Neuron (in vitro differentiated cells): ENCODE data around the gene MTA3.
"Not testable (repeated sequence)": the region's sequence is repeated elsewhere in the genome, so short reads cannot be mapped to it uniquely, and the experiment has no call there.

Source experiments
- H2AFZ ChIP-seq: one replicate; pipeline ENCODE4 v1.6.1; 2013; ENCODE audit warnings: low read depth, mild to moderate bottlenecking, inconsistent platforms, low read length, moderate library complexity
- H3K27me3 ChIP-seq: one replicate; pipeline ENCODE4 v1.6.1; 2013; ENCODE audit warnings: low read length; ENCODE audit not compliant: insufficient read depth
- H3K36me3 ChIP-seq: one replicate; pipeline ENCODE4 v1.6.1; 2013; ENCODE audit warnings: low read length; ENCODE audit not compliant: insufficient read depth
- H3K4me1 ChIP-seq: one replicate; pipeline ENCODE4 v1.6.1; 2013; ENCODE audit warnings: low read length; ENCODE audit not compliant: insufficient read depth
- H3K4me3 ChIP-seq: 2 replicates; pipeline ENCODE4 v1.5.1; 2013; ENCODE audit warnings: mild to moderate bottlenecking, low read length, moderate library complexity
- H3K9me3 ChIP-seq: one replicate; pipeline ENCODE4 v1.6.1; 2013; ENCODE audit warnings: low read length

MTA3 gene

GRCh38 chr2:42573256-42573655 lies 4.8 kb downstream of the MTA3 start:
- Histone ChIP-seq H3K4me1 (peaks cover 6% of the 10 kb centered on the region), H3K9me3 (no peaks in the 10 kb centered on the region), H3K36me3 (peaks cover 32% of the 10 kb centered on the region), H3K27me3 (no peaks in the 10 kb centered on the region), H2AFZ (no peak overlapping the region), H3K4me3 (no peak overlapping the region)

GRCh38 chr2:42575458-42576064 lies 7.1 kb downstream of the MTA3 start:
- H3K36me3 ChIP-seq: peaks cover 50% of the 10 kb centered on the region
- no peak overlapping the region for H3K4me3 ChIP-seq
- no peaks in the 10 kb centered on the region for H3K9me3 ChIP-seq
- no peaks in the 10 kb centered on the region for H3K4me1 ChIP-seq
- H3K27me3 ChIP-seq: no peaks in the 10 kb centered on the region
- H2AFZ ChIP-seq: no peak overlapping the region

- no peaks in the 10 kb centered on the region for H3K27me3 ChIP-seq
- H3K4me1 ChIP-seq: no peaks in the 10 kb centered on the region
- peaks cover 2% of the 10 kb centered on the region for H3K9me3 ChIP-seq
- H3K4me3 ChIP-seq: no peak overlapping the region
- no peak overlapping the region for H2AFZ ChIP-seq
- H3K36me3 ChIP-seq: peaks cover 56% of the 10 kb centered on the region
Observed at GRCh38 chr2:42578621-42579020, 10.2 kb downstream of the MTA3 start.

DNA sequence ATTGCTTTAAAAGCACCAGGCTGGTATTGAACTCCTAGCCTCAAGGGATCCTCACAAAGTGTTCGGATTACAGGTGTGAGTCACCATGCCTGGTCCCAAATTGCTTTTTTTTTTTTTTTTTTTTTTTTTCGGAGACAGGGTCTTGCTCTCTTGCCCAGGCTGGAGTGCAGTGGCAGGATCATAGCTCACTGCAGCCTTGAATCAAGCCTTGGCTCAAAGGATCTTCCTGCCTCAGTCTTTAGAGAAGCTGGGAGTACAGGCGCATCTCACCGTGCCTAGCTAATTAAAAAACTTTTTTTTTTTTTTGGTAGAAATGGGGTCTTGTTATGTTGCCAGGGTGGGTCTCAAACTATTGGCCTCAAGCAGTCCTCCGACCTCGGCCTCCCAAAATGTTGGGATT lies 12.8 kb downstream of the MTA3 start:
- no peak overlapping the region for H2AFZ ChIP-seq
- no peak overlapping the region for H3K4me3 ChIP-seq
- H3K27me3 ChIP-seq: no peaks in the 10 kb centered on the region
- H3K9me3 ChIP-seq: peaks cover 2% of the 10 kb centered on the region
- peaks cover 49% of the 10 kb centered on the region for H3K36me3 ChIP-seq
- H3K4me1 ChIP-seq: no peaks in the 10 kb centered on the region

DNA sequence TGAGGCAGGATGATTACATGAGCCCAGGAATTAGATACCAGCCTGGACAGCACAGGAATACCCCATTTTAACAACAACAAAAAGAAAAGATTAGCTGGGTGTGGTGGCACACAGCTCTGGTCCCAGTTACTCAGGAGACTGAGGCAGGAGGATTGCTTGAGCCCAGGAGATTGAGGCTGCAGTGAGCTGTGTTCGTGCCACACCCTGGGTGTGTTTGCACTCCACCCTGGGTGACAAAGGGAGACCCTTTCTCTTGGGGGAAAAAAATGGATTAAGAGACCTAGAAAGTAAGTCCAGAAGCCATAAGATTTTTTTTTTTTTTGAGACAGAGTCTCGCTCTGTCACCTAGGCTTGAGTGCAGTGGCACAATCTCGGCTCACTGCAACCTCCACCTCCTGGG lies 16.2 kb downstream of the MTA3 start:
- H3K27me3 ChIP-seq, H3K4me3 ChIP-seq, H2AFZ ChIP-seq, H3K4me1 ChIP-seq, H3K9me3 ChIP-seq: not testable (repeated sequence)
- H3K36me3 ChIP-seq: peaks cover 29% of the 10 kb centered on the region

DNA sequence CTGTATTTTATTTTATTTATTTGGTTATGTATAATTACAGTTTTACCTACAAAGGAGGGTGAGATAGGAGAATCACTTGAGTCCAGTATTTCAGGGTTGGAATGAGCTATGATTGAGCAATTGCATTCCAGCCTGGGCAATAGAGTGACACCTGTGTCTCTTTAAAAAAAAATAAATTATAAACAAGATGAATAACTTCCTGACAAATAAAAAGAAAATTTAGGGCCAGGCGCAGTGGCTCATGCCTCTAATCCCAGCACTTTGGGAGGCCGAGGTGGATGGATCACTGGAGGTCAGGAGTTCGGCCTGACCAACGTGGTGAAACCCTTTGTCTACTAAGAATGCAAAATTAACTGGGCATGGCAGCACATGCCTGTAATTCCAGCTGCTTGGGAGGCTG lies 17.3 kb downstream of the MTA3 start:
- no peak overlapping the region for H2AFZ ChIP-seq
- H3K4me1 ChIP-seq: no peaks in the 10 kb centered on the region
- peaks cover 22% of the 10 kb centered on the region for H3K36me3 ChIP-seq
- H3K27me3 ChIP-seq: no peaks in the 10 kb centered on the region
- no peak overlapping the region for H3K4me3 ChIP-seq
- H3K9me3 ChIP-seq: peaks cover 2% of the 10 kb centered on the region

DNA sequence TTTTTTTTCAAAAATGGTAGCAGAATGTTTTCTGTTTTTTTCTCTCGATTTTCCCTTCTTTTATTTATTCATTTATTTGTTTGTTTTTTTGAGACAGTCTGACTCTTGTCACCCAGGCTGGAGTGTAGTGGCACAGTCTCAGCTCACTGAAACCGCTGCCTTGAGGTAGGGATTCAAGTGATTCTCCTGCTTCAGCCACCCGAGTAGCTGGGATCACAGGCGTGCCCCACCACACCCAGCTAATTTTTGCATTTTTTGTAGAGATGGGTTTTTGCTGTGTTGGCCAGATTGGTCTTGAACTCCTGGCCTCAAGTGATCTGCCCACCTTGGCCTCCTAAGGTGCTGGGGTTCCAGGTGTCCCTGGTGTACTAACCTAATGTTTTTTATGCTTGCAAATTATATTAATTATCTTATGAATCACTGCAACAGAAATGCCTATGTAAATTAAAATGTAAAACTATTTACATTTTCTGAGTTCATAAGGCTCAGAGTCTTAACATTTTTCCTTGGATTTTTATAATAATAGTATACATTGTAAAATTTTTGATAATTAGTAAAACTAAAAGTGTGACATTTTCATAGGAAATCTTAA lies 19.2 kb downstream of the MTA3 start:
- H3K36me3 ChIP-seq: peaks cover 12% of the 10 kb centered on the region
- H3K9me3 ChIP-seq: no peaks in the 10 kb centered on the region
- no peak overlapping the region for H3K4me3 ChIP-seq
- no peaks in the 10 kb centered on the region for H3K27me3 ChIP-seq
- no peak overlapping the region for H2AFZ ChIP-seq
- H3K4me1 ChIP-seq: no peaks in the 10 kb centered on the region

GRCh38 chr2:42588121-42588520 lies 19.7 kb downstream of the MTA3 start:
- H3K9me3 ChIP-seq: no peaks in the 10 kb centered on the region
- H3K4me1 ChIP-seq: no peaks in the 10 kb centered on the region
- peaks cover 10% of the 10 kb centered on the region for H3K36me3 ChIP-seq
- no peaks in the 10 kb centered on the region for H3K27me3 ChIP-seq
- no peak overlapping the region for H2AFZ ChIP-seq
- no peak overlapping the region for H3K4me3 ChIP-seq

GRCh38 chr2:42590176-42590575 lies 21.7 kb downstream of the MTA3 start:
- Histone ChIP-seq H3K36me3 (peaks cover 3% of the 10 kb centered on the region), H3K9me3 (no peaks in the 10 kb centered on the region), H3K27me3 (no peaks in the 10 kb centered on the region), H3K4me1 (no peaks in the 10 kb centered on the region), H3K4me3 (no peak overlapping the region), H2AFZ (no peak overlapping the region)

- peaks cover 3% of the 10 kb centered on the region for H3K36me3 ChIP-seq
Observed at GRCh38 chr2:42593282-42593681, 24.9 kb downstream of the MTA3 start.

DNA sequence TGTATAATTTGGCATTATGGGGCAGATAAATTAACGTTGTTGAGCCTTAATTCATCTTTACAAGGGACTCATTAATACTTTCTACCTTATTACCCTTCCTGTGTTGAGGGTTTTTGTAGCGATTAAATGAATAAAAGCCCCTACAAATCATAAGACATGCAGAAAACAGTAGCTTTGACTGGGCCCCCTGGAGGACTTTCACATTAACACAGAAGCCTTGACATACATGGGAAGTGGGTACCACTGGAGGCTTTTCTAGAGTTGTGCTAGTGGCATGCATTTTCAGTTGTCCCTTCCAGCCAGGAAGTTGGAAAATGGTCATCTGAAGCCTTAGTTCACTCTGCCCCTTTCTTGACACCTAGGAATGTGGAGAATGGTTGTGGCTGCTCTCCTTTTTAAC lies 30.2 kb downstream of the MTA3 start:
- H3K4me3 ChIP-seq: no peak overlapping the region
- no peak overlapping the region for H2AFZ ChIP-seq
- H3K36me3 ChIP-seq: peaks cover 5% of the 10 kb centered on the region
- no peaks in the 10 kb centered on the region for H3K27me3 ChIP-seq
- H3K4me1 ChIP-seq: no peaks in the 10 kb centered on the region
- no peaks in the 10 kb centered on the region for H3K9me3 ChIP-seq

More at GRCh38 chr2:42593282-42593681, 24.9 kb downstream of the MTA3 start:
- H2AFZ ChIP-seq: no peak overlapping the region
- no peak overlapping the region for H3K4me3 ChIP-seq
- no peaks in the 10 kb centered on the region for H3K4me1 ChIP-seq
- no peaks in the 10 kb centered on the region for H3K27me3 ChIP-seq
- no peaks in the 10 kb centered on the region for H3K9me3 ChIP-seq

DNA sequence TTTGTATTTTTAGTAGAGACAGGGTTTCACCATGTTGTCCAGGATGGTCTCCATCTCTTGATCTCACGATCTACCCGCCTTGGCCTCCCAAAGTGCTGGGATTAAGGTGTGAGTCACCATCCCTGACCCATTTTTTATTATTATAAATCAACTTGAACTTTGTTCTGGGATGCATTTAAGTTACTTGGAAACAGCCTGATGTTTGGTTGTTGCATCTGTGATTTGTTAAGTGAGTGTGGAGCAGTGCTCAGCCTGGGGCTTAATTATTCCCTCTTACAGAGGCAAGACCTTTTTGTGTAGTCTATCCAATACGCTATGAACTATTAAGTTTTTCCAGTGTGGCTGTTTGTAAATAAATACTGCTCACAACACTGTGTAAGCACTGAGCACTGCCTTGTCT lies 32.6 kb downstream of the MTA3 start:
- H3K4me3 ChIP-seq: no peak overlapping the region
- no peaks in the 10 kb centered on the region for H3K4me1 ChIP-seq
- H2AFZ ChIP-seq: no peak overlapping the region
- H3K36me3 ChIP-seq: peaks cover 5% of the 10 kb centered on the region
- no peaks in the 10 kb centered on the region for H3K27me3 ChIP-seq
- H3K9me3 ChIP-seq: no peaks in the 10 kb centered on the region

DNA sequence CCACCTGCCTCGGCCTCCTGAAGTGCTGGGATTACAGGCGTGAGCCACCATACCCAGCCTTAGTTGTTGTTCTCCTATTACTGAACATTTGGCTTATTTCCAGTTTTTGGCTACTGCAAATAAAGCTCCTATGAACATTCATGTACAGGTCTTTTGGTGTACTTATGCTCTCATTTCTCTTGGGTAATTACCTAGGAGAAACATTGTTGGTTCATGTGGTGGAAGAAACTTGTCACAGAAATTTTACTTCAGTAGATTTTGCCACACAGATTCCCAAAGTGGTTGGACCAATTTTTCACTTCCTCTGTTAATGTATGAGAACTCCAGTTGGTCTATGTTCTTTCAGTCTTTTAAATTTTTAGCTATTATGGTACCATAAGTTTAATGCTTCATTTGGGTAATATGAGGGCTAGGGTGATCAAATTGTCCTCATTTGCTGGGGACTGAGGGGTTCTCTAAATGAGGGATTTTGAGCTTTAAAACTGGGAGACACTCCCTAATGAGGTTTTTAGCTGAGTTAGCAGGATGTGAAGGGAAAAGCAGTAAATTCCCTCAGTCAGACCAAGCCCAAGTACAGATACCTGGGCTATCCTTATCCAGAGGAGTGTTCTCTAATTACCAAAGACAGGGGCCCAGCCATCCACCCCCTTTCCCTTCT lies 33.9 kb downstream of the MTA3 start:
- no peaks in the 10 kb centered on the region for H3K27me3 ChIP-seq
- H3K9me3 ChIP-seq: peaks cover 1% of the 10 kb centered on the region
- H3K4me1 ChIP-seq: no peaks in the 10 kb centered on the region
- peaks cover 5% of the 10 kb centered on the region for H3K36me3 ChIP-seq
- no peak overlapping the region for H3K4me3 ChIP-seq
- no peak overlapping the region for H2AFZ ChIP-seq

DNA sequence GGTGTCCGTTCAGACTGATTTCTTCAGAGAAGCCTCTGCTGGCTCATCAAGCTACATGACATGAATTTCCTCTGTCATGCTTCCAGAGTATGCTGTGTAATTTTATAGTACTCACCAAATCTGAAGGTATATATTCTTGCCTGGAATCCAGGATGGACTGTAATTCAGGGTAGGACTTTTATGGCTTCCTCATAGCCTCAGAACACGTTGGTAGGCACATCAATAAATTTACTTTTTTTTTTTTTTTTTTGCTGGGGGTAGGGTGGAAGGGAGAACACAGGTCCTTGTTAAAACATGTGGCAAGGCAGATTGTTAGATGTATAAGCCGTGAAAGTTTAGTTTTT lies 34.4 kb downstream of the MTA3 start:
- no peaks in the 10 kb centered on the region for H3K4me1 ChIP-seq
- H3K9me3 ChIP-seq: peaks cover 2% of the 10 kb centered on the region
- H3K27me3 ChIP-seq: no peaks in the 10 kb centered on the region
- H2AFZ ChIP-seq: no peak overlapping the region
- no peak overlapping the region for H3K4me3 ChIP-seq
- H3K36me3 ChIP-seq: peaks cover 5% of the 10 kb centered on the region
